ENCODE results near the gene SPCS2.

- TF ChIP-seq CTCF (IDR thresholded peaks at IDR 0.05) = no peak
- no peak for TF ChIP-seq POLR2AphosphoS5 (IDR thresholded peaks at IDR 0.05; ENCODE audit: insufficient read depth in 1 of 2, low read depth in 1 of 2)
These were observed 25.9 kb upstream of the SPCS2 start for GRCh38 chr11:74923125-74923524.

Measured in vagina (tissue), 2 donors.